ENCODE results near the gene GOLT1B. TPM values are rescaled to one million over a fixed set of nuclear protein-coding genes. Genes with fewer than 3 reads are reported as not detected.

GOLT1B gene
- total RNA-seq, 1 donor from 2014 or later = 9.2 TPM

- intact Hi-C loops (cut with DNase I) = no loop called here
- no peaks in the 10 kb centered on the region for H3K4me1 ChIP-seq
- H3K9me3 ChIP-seq = no peaks in the 10 kb centered on the region
- no peaks in the 10 kb centered on the region for H3K36me3 ChIP-seq
- H3K4me3 ChIP-seq = no peak overlapping the region
- H3K27me3 ChIP-seq = no peaks in the 10 kb centered on the region
- TF ChIP-seq CTCF (IDR thresholded peaks at IDR 0.05) = no peak
- H3K27ac ChIP-seq = no peak overlapping the region
- no peak for DNase-seq (ENCODE audit: low spot score in 2 of 2)
Observed at GRCh38 chr12:21545557-21545956, 44.0 kb downstream of the GOLT1B start.

- H3K36me3 ChIP-seq = no peaks in the 10 kb centered on the region
- DNase-seq (ENCODE audit: low spot score in 2 of 2) = no peak
- H3K4me1 ChIP-seq = no peaks in the 10 kb centered on the region
- intact Hi-C loops (cut with DNase I) = no loop called here
- H3K27me3 ChIP-seq = no peaks in the 10 kb centered on the region
- no peak overlapping the region for H3K4me3 ChIP-seq
- no peak for TF ChIP-seq CTCF (IDR thresholded peaks at IDR 0.05)
- no peaks in the 10 kb centered on the region for H3K9me3 ChIP-seq
- no peak overlapping the region for H3K27ac ChIP-seq
Observed at GRCh38 chr12:21546716-21547115, 45.1 kb downstream of the GOLT1B start.

- no peaks in the 10 kb centered on the region for H3K36me3 ChIP-seq
- DNase-seq (ENCODE audit: low spot score in 2 of 2) = no peak
- TF ChIP-seq CTCF (IDR thresholded peaks at IDR 0.05) = no peak
- no peaks in the 10 kb centered on the region for H3K9me3 ChIP-seq
- intact Hi-C loops (cut with DNase I) = no loop called here
- no peak overlapping the region for H3K27ac ChIP-seq
- H3K4me3 ChIP-seq = no peak overlapping the region
- H3K27me3 ChIP-seq = no peaks in the 10 kb centered on the region
- no peaks in the 10 kb centered on the region for H3K4me1 ChIP-seq
Observed at GRCh38 chr12:21547437-21547836, 45.8 kb downstream of the GOLT1B start.

GRCh38 chr12:21551841-21552465 lies 50.4 kb downstream of the GOLT1B start:
- H3K4me3 ChIP-seq = no peak overlapping the region
- no peaks in the 10 kb centered on the region for H3K4me1 ChIP-seq
- intact Hi-C loops (cut with DNase I) = no loop called here
- no peaks in the 10 kb centered on the region for H3K9me3 ChIP-seq
- no peaks in the 10 kb centered on the region for H3K27me3 ChIP-seq
- no peaks in the 10 kb centered on the region for H3K36me3 ChIP-seq
- no peak overlapping the region for H3K27ac ChIP-seq
- no peak for DNase-seq (ENCODE audit: low spot score in 2 of 2)
- TF ChIP-seq CTCF (IDR thresholded peaks at IDR 0.05) = no peak

GRCh38 chr12:21552635-21553328 lies 51.2 kb downstream of the GOLT1B start:
- Histone ChIP-seq H3K27ac (no peak overlapping the region), H3K36me3 (no peaks in the 10 kb centered on the region), H3K4me1 (no peaks in the 10 kb centered on the region), H3K9me3 (no peaks in the 10 kb centered on the region), H3K4me3 (no peak overlapping the region), H3K27me3 (no peaks in the 10 kb centered on the region)
- TF ChIP-seq CTCF (IDR thresholded peaks at IDR 0.05) = no peak
- no peak for DNase-seq (ENCODE audit: low spot score in 2 of 2)
- intact Hi-C loops (cut with DNase I) = no loop called here
